ENCODE data around the gene ATP6V0C. TPM values are rescaled to one million over a fixed set of nuclear protein-coding genes. Genes with fewer than 3 reads are reported as not detected.
"Not testable (repeated sequence)": the region's sequence is repeated elsewhere in the genome, so short reads cannot be mapped to it uniquely, and the experiment has no call there.

ATP6V0C gene
- total RNA-seq, 1 experiment from 2014 or later: 176 TPM

DNA sequence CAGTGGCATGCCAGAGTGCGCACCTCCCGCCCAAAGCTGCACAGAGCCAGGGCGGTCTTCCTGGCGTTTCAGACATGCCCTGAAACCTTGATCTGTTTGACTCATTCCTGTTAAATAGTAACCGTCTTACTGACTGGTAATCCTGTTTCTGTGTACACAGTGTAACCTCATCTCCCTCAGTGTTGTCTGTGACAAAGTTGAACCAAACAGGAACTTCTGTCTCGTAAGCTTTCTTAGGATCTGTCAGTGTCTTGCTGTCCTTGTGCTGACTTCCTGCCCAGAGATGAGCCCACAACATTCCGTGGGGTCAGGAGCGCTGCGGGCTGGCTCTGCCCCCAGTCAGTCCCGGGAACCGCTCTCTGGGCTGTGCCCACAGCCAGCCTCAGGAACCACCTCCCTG, 54.8 kb downstream of the ATP6V0C start:
- H3K27me3 Mint-ChIP-seq (ENCODE audit: low read depth): not testable (repeated sequence)

More for the DNA sequence above, 54.8 kb downstream of the ATP6V0C start:
- not testable (repeated sequence) for H2BK120ac ChIP-seq (ENCODE audit: low read depth, low read length, poor library complexity, severe bottlenecking); H2AFZ ChIP-seq (ENCODE audit: low read length); H3K14ac ChIP-seq (ENCODE audit: insufficient read depth, low read length); H3T11ph ChIP-seq (ENCODE audit: low read length); H3K9ac ChIP-seq (ENCODE audit: extremely low read depth, insufficient read length, low read length); H3K4me3 Mint-ChIP-seq; H3K27ac Mint-ChIP-seq; H3K56ac ChIP-seq (ENCODE audit: insufficient read length, low read depth, low read length); H2BK20ac ChIP-seq (ENCODE audit: low read depth, low read length, poor library complexity, severe bottlenecking); H3K9me3 ChIP-seq (ENCODE audit: control insufficient read depth, low read depth, low read length); H3K4me1 ChIP-seq (ENCODE audit: insufficient read depth, low read length); H3K36me3 Mint-ChIP-seq (ENCODE audit: insufficient read depth in 1 of 3, low read depth in 3 of 3); H3K23me2 ChIP-seq (ENCODE audit: insufficient read length, low read depth, low read length, poor library complexity, severe bottlenecking); H2BK5ac ChIP-seq (ENCODE audit: insufficient read length, low read length); H4K20me1 ChIP-seq (ENCODE audit: control insufficient read depth, insufficient read depth, insufficient read length); DNase-seq; H3K79me2 ChIP-seq (ENCODE audit: insufficient read depth, low read length); H3K23ac ChIP-seq (ENCODE audit: insufficient read length, low read depth, low read length); H3K4me2 ChIP-seq (ENCODE audit: insufficient read depth, insufficient read length, low read length); H3K4me1 Mint-ChIP-seq; H4K5ac ChIP-seq (ENCODE audit: insufficient read length, low read depth, low read length); H3K27ac ChIP-seq (ENCODE audit: insufficient read length, low read depth, low read length); H4K8ac ChIP-seq (replicated peaks; ENCODE audit: insufficient read length, low read depth, low read length); H3K79me1 ChIP-seq (ENCODE audit: insufficient read depth, low read depth, low read length, poor library complexity, severe bottlenecking); H4K91ac ChIP-seq (ENCODE audit: insufficient read length, low read depth, low read length); H2BK15ac ChIP-seq (ENCODE audit: low read depth, low read length); H2BK12ac ChIP-seq (ENCODE audit: insufficient read length, low read depth, low read length); H3K9me3 Mint-ChIP-seq; H2AK5ac ChIP-seq (ENCODE audit: insufficient read length, low read length); H3K4ac ChIP-seq (ENCODE audit: low read depth, low read length); H3K27me3 ChIP-seq (ENCODE audit: insufficient read depth, low read length); H3K18ac ChIP-seq (ENCODE audit: insufficient read length, low read depth, low read length)
- WGBS (ENCODE audit: extremely low coverage, insufficient read length, low lambda C conversion rate): no CpG with 5 or more reads among the region's 11 CpGs

Small RNA genes within 50 kb of the gene (microRNA-seq; reads per million reads assigned to microRNA genes)
- not detected for gene MIR3178 (ENCODE audit: borderline microRNAs expressed)
- gene MIR6768 (ENCODE audit: borderline microRNAs expressed): not detected

Other genes with a start within 250 kb of the ATP6V0C start
- 384 and 394 TPM in 2 replicates for gene RNPS1, start 245.8 kb upstream of the ATP6V0C start, total RNA-seq (2021)
- gene ABCA3, start 173.2 kb upstream of the ATP6V0C start, total RNA-seq (2021): 8.0 and 9.5 TPM in 2 replicates
- 61.6 and 62.2 TPM in 2 replicates for gene CCNF, start 84.5 kb upstream of the ATP6V0C start, total RNA-seq (2021)
- gene TEDC2, start 53.8 kb upstream of the ATP6V0C start, total RNA-seq (2021): 40.7 and 45.4 TPM in 2 replicates
- 1.3 TPM in 2 replicates for gene NTN3, start 42.7 kb upstream of the ATP6V0C start, total RNA-seq (2021)
- gene TBC1D24, start 38.8 kb upstream of the ATP6V0C start, total RNA-seq (2021): 19.0 and 19.8 TPM in 2 replicates
- gene AMDHD2, start 6.4 kb downstream of the ATP6V0C start, total RNA-seq (2021): 56.4 and 61.5 TPM in 2 replicates
- not detected in 2 replicates for gene CEMP1, start 17.5 kb downstream of the ATP6V0C start, total RNA-seq (2021)
- 32.8 and 34.0 TPM in 2 replicates for gene PDPK1, start 24.1 kb downstream of the ATP6V0C start, total RNA-seq (2021)
- 38.8 and 39.9 TPM in 2 replicates for gene KCTD5, start 168.6 kb downstream of the ATP6V0C start, total RNA-seq (2021)
- gene PRSS27, start 206.3 kb downstream of the ATP6V0C start, total RNA-seq (2021): 3.6 and 5.0 TPM in 2 replicates
- gene SRRM2, start 238.7 kb downstream of the ATP6V0C start, total RNA-seq (2021): 667 and 694 TPM in 2 replicates